CD4-positive, alpha-beta T cell treated with Interleukin-4 for 4 hours (primary cell): ENCODE data around the gene ATP5F1C.
"Not testable (repeated sequence)": the region's sequence is repeated elsewhere in the genome, so short reads cannot be mapped to it uniquely, and the experiment has no call there.

ENCODE experiments used
- DNase-seq: peaks from one replicate; pipeline ENCODE4 v3.0.0-alpha.2; 2020

ATP5F1C gene

GRCh38 chr10:7787857-7788638, at the start of gene ATP5F1C, which contains the start of gene KIN:
TSS of gene ATP5F1C (plus strand) at chr10:7788177. CDS start at chr10:7788208, 31 bp downstream.
TSS of gene KIN (minus strand) at chr10:7787993. CDS start at chr10:7787933, 60 bp downstream.
- DNase-seq: peak; percentile 97

- DNase-seq: no peak
These were observed 49.2 kb upstream of the ATP5F1C start for GRCh38 chr10:7738536-7739407.

GRCh38 chr10:7744307-7744706, 43.7 kb upstream of the ATP5F1C start:
- no peak for DNase-seq

GRCh38 chr10:7748637-7749036, 39.3 kb upstream of the ATP5F1C start:
- DNase-seq: not testable (repeated sequence)

GRCh38 chr10:7750222-7750621, 37.8 kb upstream of the ATP5F1C start:
- DNase-seq: no peak

- DNase-seq: no peak
These were observed 35.7 kb upstream of the ATP5F1C start for GRCh38 chr10:7752251-7752650.

GRCh38 chr10:7755103-7755502, 32.9 kb upstream of the ATP5F1C start:
- DNase-seq: no peak

GRCh38 chr10:7756360-7756992, 31.5 kb upstream of the ATP5F1C start:
- peak; percentile 14 for DNase-seq

GRCh38 chr10:7763929-7764328, 24.0 kb upstream of the ATP5F1C start:
- no peak for DNase-seq

- DNase-seq: no peak
These were observed 21.7 kb upstream of the ATP5F1C start for GRCh38 chr10:7766241-7766640.

- no peak for DNase-seq
These were observed 20.8 kb upstream of the ATP5F1C start for GRCh38 chr10:7767209-7767608.

- DNase-seq: no peak
These were observed 19.6 kb upstream of the ATP5F1C start for GRCh38 chr10:7768417-7768816.

- DNase-seq: no peak
These were observed 13.9 kb upstream of the ATP5F1C start for GRCh38 chr10:7773845-7774801.

GRCh38 chr10:7776777-7777176, 11.2 kb upstream of the ATP5F1C start:
- no peak for DNase-seq

GRCh38 chr10:7782194-7782593, 5.8 kb upstream of the ATP5F1C start:
- DNase-seq: not testable (repeated sequence)

- DNase-seq: no peak
These were observed 1.5 kb upstream of the ATP5F1C start for GRCh38 chr10:7786430-7786829.

- no peak for DNase-seq
These were observed 674 bp upstream of the ATP5F1C start for GRCh38 chr10:7787150-7787856.

GRCh38 chr10:7788639-7789286, 786 bp downstream of the ATP5F1C start:
- DNase-seq: no peak

GRCh38 chr10:7789390-7789789, 1.4 kb downstream of the ATP5F1C start:
- DNase-seq: no peak

GRCh38 chr10:7792541-7792940, 4.6 kb downstream of the ATP5F1C start:
- no peak for DNase-seq
